Kidney (tissue), 14 donors: ENCODE data around the gene LSM7. TPM values are rescaled to one million over a fixed set of nuclear protein-coding genes. Genes with fewer than 3 reads are reported as not detected.

Experiments
- DNase-seq, 5 donors: peaks; one replicate each; pipeline ENCODE4 v3.0.0-alpha.2; 2013 to 2020
- FAIRE-seq: peaks from 2 replicates; lab custom pipeline; 2012; peaks lifted over from hg19 to GRCh38; lab: Jason Lieb, UNC
- H3K27ac ChIP-seq, 2 donors: one replicate each; pipeline ENCODE4 v1.7.0; 2013; ENCODE audit warnings: low read depth in 2 of 2, low read length in 2 of 2, inconsistent platforms in 1 of 2
- H3K27me3 ChIP-seq: one replicate; pipeline ENCODE4 v1.7.1; 2013; ENCODE audit warnings: low read length, inconsistent platforms; ENCODE audit not compliant: control insufficient read depth, insufficient read depth
- H3K36me3 ChIP-seq, 3 donors: one replicate each; pipeline versions ENCODE4 v1.7.0 to v1.7.1; 2013; ENCODE audit warnings: low read length in 3 of 3, control low read depth in 1 of 3, inconsistent platforms in 1 of 3; ENCODE audit not compliant: insufficient read depth in 3 of 3, control insufficient read depth in 2 of 3
- H3K4me1 ChIP-seq, 3 donors: one replicate each; pipeline versions ENCODE4 v1.7.0 to v1.7.1; 2013; ENCODE audit warnings: low read length in 3 of 3, inconsistent platforms in 1 of 3, low read depth in 1 of 3; ENCODE audit not compliant: control insufficient read depth in 2 of 3, insufficient read depth in 2 of 3
- H3K4me3 ChIP-seq, 3 donors: one replicate each; pipeline versions ENCODE4 v1.7.0 to v1.8.1; 2013; ENCODE audit warnings: low read length in 3 of 3, control low read depth in 1 of 3, inconsistent platforms in 1 of 3
- H3K9ac ChIP-seq, 3 donors: one replicate each; pipeline versions ENCODE4 v1.7.0 to v1.7.1; 2013; ENCODE audit warnings: low read length in 3 of 3, control low read depth in 1 of 3, inconsistent platforms in 1 of 3
- H3K9me3 ChIP-seq, 3 donors: one replicate each; pipeline versions ENCODE4 v1.7.0 to v1.7.1; 2013; ENCODE audit warnings: low read length in 3 of 3, control low read depth in 1 of 3, inconsistent platforms in 1 of 3; ENCODE audit not compliant: control insufficient read depth in 2 of 3, insufficient read depth in 1 of 3
- intact Hi-C: fragments of 100-400 bp; cut with DNase I; formaldehyde crosslinking; loops from one replicate; pipeline ENCODE4 v1.11.1; 2022
- polyA plus RNA-seq: library from polyadenylated mRNA; stranded (reverse); fragments of 350-450 nt; fragmentation: Illumina TruSeq; extraction: RNeasy Lipid Tissue Mini Kit (QIAGEN cat#74804); gene quantifications from one replicate; pipeline ENCODE4 v1.2.3, GENCODE V29; 2014; ENCODE audit warnings: low read depth, low replicate concordance; ENCODE audit not compliant: insufficient read depth
- total RNA-seq: library from RNA; stranded (reverse); fragmentation: NEBNext Ultra II Directional; extraction: Animal tissue kit (Norgen Biotek cat#: 25700); gene quantifications from one replicate; pipeline ENCODE4 v1.2.1, GENCODE V29; 2021
- TF ChIP-seq, protein P1 (sequence below): IDR thresholded peaks from 3 replicates; pipeline ENCODE4 v1.5.1; 2012; ENCODE audit warnings: mild to moderate bottlenecking, moderate library complexity, borderline replicate concordance; ENCODE audit not compliant: insufficient read depth; ENCODE audit errors: extremely low read depth
- donor health status: control.
- donor health status: control.
- donor health status: control.
- donor health status: control.
- donor health status: control.
- donor health status: DM: yes; HTN: yes; CAD: no.
- donor health status: Normal renal cell carcinoma (clear cell type).

Gene LSM7
- total and polyA plus RNA-seq, 2 donors from 2014 or later: 54.0 to 160 TPM

DNA sequence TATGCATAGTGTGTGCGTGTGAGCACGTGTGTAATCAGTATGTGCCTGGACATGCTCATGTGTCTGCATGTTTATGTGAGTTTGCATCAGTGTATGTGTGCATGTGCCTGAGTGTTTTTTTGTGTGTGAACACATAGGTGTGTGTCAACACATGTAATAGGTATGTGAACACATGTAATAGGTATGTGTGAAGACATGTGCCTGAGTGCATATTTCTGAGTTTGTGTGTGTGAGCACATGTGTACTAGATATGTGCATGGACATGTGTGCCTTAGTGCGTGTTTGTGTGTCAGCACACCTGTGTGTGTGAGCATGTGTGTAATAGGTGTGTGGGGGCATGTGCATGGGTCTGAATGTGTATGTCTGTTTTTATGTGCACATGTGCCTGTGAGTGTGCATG is 7.5 kb upstream of the LSM7 start:
- no peak overlapping the region for H3K9ac ChIP-seq
- peaks cover 0 to 3% (median 3%) of the 10 kb centered on the region in 3 donors for H3K36me3 ChIP-seq
- H3K27me3 ChIP-seq: no peaks in the 10 kb centered on the region
- H3K4me1 ChIP-seq: peaks cover 0 to 22% (median 13%) of the 10 kb centered on the region in 3 donors
- DNase-seq (no peak), FAIRE-seq (no peak)
- intact Hi-C loops: no loop called here
- TF ChIP-seq, protein P1, sequence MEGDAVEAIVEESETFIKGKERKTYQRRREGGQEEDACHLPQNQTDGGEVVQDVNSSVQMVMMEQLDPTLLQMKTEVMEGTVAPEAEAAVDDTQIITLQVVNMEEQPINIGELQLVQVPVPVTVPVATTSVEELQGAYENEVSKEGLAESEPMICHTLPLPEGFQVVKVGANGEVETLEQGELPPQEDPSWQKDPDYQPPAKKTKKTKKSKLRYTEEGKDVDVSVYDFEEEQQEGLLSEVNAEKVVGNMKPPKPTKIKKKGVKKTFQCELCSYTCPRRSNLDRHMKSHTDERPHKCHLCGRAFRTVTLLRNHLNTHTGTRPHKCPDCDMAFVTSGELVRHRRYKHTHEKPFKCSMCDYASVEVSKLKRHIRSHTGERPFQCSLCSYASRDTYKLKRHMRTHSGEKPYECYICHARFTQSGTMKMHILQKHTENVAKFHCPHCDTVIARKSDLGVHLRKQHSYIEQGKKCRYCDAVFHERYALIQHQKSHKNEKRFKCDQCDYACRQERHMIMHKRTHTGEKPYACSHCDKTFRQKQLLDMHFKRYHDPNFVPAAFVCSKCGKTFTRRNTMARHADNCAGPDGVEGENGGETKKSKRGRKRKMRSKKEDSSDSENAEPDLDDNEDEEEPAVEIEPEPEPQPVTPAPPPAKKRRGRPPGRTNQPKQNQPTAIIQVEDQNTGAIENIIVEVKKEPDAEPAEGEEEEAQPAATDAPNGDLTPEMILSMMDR: no peak
- H3K27ac ChIP-seq: no peak overlapping the region
- no peak overlapping the region for H3K4me3 ChIP-seq
- H3K9me3 ChIP-seq: no peaks in the 10 kb centered on the region

DNA sequence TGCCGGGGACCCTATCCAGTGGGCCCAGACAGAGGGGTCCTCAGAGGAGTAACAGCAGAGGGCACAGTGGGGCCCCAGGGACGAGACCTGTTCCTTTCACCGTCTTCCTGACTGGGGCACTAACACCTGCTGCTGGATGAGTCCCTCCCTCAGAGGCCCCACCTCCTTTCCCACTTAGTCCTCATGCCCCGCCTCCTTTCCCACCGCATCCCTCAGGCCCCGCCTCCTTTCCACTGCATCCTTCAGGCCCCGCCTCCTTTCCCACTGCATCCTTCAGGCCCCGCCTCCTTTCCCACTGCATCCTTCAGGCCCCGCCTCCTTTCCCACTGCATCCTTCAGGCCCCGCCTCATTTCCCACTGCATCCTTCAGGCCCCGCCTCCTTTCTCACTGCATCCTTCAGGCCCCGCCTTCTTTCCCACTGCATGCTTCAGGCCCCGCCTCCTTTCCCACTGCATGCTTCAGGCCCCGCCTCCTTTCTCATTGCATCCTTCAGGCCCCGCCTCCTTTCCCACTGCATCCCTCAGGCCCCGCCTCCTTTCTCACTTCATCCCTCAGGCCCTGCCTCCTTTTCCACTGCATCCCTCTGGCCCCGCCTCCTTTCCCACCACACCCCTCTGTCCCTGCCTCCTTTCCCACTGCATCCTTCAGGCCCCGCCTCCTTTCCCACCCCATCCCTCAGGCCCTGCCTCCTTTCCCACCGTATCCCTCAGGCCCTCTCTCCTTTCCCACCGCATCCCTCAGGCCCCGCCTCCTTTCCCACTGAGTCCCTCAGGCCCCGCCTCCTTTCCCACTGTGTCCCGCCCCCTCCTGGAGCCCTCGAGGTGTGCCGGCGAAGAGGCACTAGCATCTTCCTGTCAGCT is 6.8 kb upstream of the LSM7 start:
- FAIRE-seq (no peak), DNase-seq (peak in 2 of 5 donors; percentile 59 to 70)
- Histone ChIP-seq H3K27ac (no peak overlapping the region), H3K9me3 (no peaks in the 10 kb centered on the region), H3K4me3 (no peak overlapping the region), H3K4me1 (peaks cover 0 to 28% (median 15%) of the 10 kb centered on the region in 3 donors), H3K27me3 (no peaks in the 10 kb centered on the region), H3K9ac (no peak overlapping the region), H3K36me3 (peaks cover 0 to 3% (median 3%) of the 10 kb centered on the region in 3 donors)
- TF ChIP-seq, protein P1: no peak
- intact Hi-C loops: no loop called here

DNA sequence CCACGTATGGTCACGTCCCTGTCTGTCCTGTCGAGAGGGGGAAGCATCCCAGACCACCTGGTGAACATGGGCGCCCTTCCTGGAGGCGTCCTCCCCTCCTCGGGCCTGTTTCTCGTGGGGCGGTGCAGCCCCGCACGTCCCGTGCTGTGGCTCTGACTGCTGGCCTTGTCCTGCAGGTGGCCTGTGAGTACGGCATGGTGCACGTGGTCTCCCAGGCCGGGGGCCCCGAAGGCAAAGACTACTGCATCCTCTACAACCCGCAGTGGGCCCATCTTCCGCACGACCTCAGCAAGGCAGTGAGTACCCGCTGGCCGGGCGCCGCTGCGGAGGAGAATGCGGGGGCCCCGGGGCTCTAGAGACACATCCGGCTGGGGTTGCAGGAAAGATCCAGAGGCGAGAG is 6.0 kb upstream of the LSM7 start:
- intact Hi-C loops: no loop called here
- H3K36me3 ChIP-seq: peaks cover 0 to 3% (median 0%) of the 10 kb centered on the region in 3 donors
- FAIRE-seq (no peak), DNase-seq (peak in 1 of 5 donors; percentile 74)
- no peak overlapping the region for H3K9ac ChIP-seq
- no peaks in the 10 kb centered on the region for H3K27me3 ChIP-seq
- H3K4me3 ChIP-seq: no peak overlapping the region
- no peaks in the 10 kb centered on the region for H3K9me3 ChIP-seq
- H3K4me1 ChIP-seq: peaks cover 0 to 32% (median 20%) of the 10 kb centered on the region in 3 donors
- TF ChIP-seq, protein P1: no peak
- H3K27ac ChIP-seq: no peak overlapping the region
